ENCODE measurements around the gene ANO7. TPM values are rescaled to one million over a fixed set of nuclear protein-coding genes. Genes with fewer than 3 reads are reported as not detected.

The ANO7 gene
- total RNA-seq, 1 donor from 2014 or later = 2.8 TPM

DNA sequence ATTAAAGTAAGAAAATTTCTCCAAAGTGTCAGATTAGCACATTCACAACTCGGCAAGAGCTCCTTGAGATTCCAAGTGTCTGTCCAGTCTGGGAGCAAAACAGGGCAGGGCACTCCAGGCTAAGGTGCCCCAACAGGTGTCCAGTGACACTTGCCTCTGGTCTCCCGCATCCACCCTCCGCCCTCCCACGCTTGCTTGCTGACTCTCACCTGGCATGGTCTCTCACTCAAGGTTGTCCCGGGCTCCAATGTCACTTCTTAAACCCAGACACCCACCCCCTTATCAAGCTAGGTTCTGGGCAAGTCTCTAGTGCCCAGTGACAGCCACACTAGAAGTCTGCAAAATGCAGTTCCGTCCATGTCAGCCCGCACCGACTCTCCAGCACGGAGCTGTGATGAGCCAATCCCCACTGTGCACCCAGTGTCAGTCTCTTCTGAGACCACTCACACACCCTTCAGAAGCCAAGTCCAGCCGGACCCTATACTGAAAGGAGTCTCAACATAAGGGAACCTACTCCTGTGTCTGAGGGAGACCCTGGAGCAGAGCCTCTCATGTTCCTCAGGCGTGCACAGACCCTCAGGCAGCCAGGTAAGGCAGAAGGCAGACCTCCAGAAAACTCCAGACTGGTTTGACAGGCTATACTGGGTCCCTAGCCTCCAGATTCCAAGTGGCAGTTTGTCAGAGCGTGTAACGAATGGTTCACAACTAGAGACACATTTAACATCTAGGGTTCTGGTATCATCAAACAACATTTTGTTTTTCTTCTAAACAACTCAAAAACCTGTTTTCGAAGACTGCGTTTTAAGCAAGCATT, 81.4 kb downstream of the ANO7 start:
- TF ChIP-seq, protein P1, sequence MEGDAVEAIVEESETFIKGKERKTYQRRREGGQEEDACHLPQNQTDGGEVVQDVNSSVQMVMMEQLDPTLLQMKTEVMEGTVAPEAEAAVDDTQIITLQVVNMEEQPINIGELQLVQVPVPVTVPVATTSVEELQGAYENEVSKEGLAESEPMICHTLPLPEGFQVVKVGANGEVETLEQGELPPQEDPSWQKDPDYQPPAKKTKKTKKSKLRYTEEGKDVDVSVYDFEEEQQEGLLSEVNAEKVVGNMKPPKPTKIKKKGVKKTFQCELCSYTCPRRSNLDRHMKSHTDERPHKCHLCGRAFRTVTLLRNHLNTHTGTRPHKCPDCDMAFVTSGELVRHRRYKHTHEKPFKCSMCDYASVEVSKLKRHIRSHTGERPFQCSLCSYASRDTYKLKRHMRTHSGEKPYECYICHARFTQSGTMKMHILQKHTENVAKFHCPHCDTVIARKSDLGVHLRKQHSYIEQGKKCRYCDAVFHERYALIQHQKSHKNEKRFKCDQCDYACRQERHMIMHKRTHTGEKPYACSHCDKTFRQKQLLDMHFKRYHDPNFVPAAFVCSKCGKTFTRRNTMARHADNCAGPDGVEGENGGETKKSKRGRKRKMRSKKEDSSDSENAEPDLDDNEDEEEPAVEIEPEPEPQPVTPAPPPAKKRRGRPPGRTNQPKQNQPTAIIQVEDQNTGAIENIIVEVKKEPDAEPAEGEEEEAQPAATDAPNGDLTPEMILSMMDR (conservative IDR thresholded peaks at IDR 0.05; ENCODE audit: low read depth, low read length) = no peak
- H3K4me3 ChIP-seq (ENCODE audit: low read depth, low read length) = no peak overlapping the region
- no peak for DNase-seq (ENCODE audit: low read depth)

GRCh38 chr2:241270531-241270930, 82.1 kb downstream of the ANO7 start:
- H3K4me3 ChIP-seq (ENCODE audit: low read depth, low read length) = no peak overlapping the region
- DNase-seq (ENCODE audit: low read depth) = no peak
- TF ChIP-seq, protein P1 (conservative IDR thresholded peaks at IDR 0.05; ENCODE audit: low read depth, low read length) = no peak

DNA sequence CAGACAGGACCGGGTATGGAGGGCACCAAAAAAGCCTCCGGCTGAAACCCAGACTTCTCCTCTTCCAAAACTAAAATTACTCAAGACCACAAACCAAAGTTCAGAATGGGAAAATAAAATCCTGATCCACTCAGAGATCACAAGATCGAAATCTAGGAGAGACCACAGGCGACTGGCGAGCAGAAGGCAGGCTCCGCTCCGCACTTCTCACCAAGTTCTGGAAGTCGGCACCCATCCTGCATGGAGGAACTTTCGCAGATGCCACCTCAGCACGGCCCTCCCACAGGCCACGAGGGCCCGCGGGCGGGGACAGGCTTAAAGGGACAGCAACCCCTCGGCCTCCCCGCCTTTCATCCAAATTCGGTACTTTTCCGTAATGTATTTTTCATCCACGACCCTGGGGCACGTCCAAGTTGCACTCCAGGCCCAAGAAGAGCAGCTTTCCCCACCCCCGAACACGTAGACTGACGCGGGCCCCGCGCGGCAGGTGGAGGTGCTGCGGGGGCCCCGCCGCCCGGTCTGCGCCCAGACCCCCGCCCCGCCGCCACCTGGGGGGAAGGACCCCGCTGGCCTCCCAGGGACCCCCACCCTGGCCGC, 83.3 kb downstream of the ANO7 start:
- no peak for DNase-seq (ENCODE audit: low read depth)
- H3K4me3 ChIP-seq (ENCODE audit: low read depth, low read length) = peak overlapping the region; percentile 71
- TF ChIP-seq, protein P1 (conservative IDR thresholded peaks at IDR 0.05; ENCODE audit: low read depth, low read length) = no peak

DNA sequence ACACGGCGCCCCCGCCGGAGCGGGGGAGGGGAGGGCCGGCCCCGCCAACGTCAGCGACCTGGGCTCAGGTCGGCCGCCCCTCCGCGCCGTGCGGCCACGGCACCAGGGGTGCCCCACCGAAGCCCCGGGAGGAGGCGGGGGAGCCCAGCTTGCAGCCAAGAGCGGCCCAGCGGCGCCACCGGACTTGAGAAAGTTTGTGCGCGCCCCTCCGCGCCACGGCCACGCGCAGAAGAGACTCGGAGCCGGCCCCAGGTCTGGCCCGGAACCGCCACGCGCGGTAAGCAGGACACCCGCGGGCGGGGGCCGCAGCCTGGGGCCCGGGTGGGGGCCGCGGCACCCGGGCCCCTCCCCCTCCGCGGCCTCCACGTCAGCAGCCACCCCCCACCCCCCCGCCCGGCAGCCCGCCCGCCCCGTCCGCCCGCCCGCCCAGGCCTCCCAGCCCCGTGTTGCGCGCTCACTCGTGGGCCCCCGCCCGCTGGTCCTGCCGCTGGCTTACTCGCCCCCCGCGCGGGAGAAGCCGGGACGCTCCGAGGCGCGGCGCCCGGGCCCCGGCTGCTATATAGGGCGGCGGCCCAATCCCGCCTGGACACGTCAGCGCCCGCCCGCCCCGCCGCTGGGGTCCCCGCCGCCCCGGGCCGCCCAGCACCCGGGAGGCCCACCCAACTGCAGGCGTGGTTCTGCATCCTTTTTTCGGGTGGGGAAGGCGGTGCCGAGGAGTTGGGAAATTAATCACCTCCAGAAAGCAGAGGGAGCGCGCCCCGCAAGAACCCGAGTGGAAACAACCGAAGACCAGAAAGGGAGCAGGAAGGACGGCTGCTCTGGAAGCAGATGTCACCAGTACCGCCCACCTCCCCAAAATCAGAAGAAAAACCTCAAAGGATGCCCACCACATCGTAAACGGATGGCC, 84.1 kb downstream of the ANO7 start:
- TF ChIP-seq, protein P1 (conservative IDR thresholded peaks at IDR 0.05; ENCODE audit: low read depth, low read length) = no peak
- no peak for DNase-seq (ENCODE audit: low read depth)
- peak overlapping the region; percentile 71 for H3K4me3 ChIP-seq (ENCODE audit: low read depth, low read length)

DNA sequence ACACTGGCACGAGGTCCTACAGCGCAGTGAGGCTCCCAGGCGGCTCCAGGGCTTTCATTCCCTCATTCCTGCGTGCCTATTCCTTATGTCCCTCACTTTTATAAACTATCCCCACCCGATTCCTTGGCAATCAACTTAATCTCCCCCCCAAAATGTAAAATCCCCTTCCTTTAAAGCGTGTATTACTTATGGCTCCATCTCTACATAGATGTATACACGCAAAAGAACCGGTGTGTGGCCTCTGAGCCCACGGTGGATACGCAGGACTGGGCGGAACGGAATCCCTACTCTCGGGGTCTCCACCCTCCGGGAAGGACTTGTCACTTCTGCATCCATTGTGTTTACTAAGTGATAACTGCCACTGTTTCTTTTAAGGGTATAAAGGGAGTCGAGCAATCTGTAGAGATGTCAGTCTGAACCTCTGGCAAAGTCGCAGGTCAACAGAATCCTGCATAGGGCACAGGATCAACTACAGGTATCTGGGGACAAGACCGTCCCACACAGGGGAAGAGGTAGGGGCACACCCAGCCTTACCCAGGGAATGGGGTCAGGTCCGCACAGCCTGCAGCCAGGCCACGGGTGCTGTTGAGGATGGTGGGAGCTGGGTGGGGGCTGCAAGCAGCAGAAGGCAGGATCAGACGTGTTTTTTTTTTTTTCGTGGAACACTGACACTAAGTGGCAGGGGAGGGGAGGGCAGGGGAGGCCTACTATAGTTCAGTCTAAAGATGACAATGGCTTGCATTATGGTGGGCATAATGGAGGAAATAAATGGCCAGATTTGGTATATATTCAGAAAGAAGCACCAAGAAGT, 84.9 kb downstream of the ANO7 start:
- DNase-seq (ENCODE audit: low read depth) = no peak
- TF ChIP-seq, protein P1 (conservative IDR thresholded peaks at IDR 0.05; ENCODE audit: low read depth, low read length) = no peak
- peak overlapping the region; percentile 71 for H3K4me3 ChIP-seq (ENCODE audit: low read depth, low read length)

GRCh38 chr2:241274127-241274526, 85.7 kb downstream of the ANO7 start:
- TF ChIP-seq, protein P1 (conservative IDR thresholded peaks at IDR 0.05; ENCODE audit: low read depth, low read length) = peak; percentile 18
- no peak for DNase-seq (ENCODE audit: low read depth)
- no peak overlapping the region for H3K4me3 ChIP-seq (ENCODE audit: low read depth, low read length)
